Stimulated activated CD4-positive, alpha-beta T cell treated with anti-CD3 and anti-CD28 coated beads, TNF-alpha, amount 100 ng/mL, for 1 hour (primary cell): ENCODE data around the gene SAP30.

ENCODE experiments used
- DNase-seq, 3 donors: peaks; one replicate each; pipeline ENCODE4 v3.0.0-alpha.2; 2020; ENCODE audit warnings: low read depth in 3 of 3, low spot score in 1 of 3

SAP30 gene, protein sequence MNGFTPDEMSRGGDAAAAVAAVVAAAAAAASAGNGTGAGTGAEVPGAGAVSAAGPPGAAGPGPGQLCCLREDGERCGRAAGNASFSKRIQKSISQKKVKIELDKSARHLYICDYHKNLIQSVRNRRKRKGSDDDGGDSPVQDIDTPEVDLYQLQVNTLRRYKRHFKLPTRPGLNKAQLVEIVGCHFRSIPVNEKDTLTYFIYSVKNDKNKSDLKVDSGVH

GRCh38 chr4:173370477-173371291 is at the start of gene SAP30:
SAP30 (plus strand) TSS chr4:173370954; CDS start chr4:173371183, 229 bp downstream.
- DNase-seq: peak; percentile 91 to 95 (median 95)

- DNase-seq: no peak
Observed at GRCh38 chr4:173325007-173325736, 45.6 kb upstream of the SAP30 start.

GRCh38 chr4:173328236-173328901 is 42.4 kb upstream of the SAP30 start:
- DNase-seq: no peak

- no peak for DNase-seq
Observed at GRCh38 chr4:173330590-173330989, 40.2 kb upstream of the SAP30 start.

- no peak for DNase-seq
Observed at GRCh38 chr4:173332021-173332487, 38.7 kb upstream of the SAP30 start.

DNA sequence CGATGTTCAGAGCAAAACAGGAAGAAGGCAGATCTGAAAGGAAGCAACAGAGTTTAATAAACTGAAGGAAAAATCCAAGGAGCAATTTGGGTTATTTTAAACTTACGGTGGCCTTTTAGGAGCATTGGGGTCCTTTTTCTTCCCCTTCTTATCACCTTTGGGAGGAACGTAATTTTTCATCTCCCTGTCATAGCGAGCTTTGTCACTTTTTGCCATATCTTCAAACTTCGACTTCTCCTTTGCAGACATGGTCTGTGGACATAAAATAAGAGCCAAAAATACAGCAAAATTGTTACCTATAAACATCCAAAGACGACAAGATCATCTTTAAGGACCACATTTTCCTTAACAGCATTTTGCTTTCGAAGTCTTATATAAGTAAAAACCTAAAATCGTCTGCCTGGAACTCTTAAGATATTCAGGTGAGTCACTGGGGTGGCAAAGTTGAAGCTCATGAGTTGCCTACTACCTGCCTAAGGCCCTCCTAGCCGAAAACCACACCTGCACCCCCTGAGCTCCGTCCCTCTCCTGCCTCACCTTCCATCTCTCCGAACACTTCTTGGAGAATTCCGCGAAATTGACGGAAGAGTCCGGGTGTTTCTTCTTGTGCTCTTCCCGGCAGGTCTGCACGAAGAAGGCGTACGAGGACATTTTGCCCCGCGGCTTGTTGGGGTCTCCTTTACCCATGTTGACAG is 37.6 kb upstream of the SAP30 start:
- DNase-seq: no peak

GRCh38 chr4:173333658-173334084 is 37.1 kb upstream of the SAP30 start:
- DNase-seq: peak in 2 of 3 donors; percentile 11 to 34

GRCh38 chr4:173334085-173334890 is 36.5 kb upstream of the SAP30 start, which contains the start of gene HMGB2:
HMGB2 (minus strand) TSS chr4:173334358; CDS start chr4:173333649, 709 bp downstream.
- peak; percentile 98 to 99 (median 98) for DNase-seq

DNA sequence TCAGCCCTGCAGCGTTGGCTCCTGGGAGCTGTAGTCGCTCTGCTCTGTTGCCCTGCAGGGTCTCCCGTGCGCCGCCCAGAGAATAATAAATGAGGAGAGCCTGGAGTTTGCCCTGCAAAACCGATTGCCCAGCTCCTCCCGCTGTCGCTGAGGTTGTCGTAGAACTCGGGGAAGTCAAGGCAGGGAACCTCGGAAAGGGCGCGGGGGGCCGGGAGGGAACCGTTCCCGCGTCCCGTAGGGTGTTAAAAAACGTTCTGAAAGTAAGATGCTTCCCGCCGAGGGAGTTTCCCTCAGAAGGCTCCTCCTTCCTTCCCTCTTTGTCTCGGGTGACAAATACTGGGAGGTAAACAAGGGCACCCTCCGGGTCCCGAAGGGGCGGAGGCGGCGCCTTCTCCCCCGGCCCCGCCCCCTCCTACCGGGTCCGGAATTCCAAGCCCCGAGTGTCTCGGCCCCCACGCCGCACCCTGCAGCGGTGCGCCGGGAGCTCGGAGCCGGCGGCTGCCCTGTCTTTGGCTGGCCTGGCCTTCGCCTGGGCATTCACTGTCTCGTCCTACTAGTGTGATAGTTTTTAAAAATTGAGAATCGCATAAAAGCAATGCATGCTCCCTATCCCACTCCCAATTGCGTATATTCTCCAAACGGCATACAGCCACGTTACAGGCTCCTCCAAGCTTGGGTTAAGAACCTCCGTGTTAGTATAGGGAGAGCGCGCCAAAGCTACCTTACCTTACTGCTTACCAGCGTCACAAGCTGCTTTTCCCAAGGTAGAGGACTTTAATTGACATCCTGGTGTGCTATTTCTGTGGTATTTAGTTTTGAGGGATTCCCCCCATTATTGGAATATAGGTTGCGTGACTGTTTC is 35.6 kb upstream of the SAP30 start:
- no peak for DNase-seq

DNA sequence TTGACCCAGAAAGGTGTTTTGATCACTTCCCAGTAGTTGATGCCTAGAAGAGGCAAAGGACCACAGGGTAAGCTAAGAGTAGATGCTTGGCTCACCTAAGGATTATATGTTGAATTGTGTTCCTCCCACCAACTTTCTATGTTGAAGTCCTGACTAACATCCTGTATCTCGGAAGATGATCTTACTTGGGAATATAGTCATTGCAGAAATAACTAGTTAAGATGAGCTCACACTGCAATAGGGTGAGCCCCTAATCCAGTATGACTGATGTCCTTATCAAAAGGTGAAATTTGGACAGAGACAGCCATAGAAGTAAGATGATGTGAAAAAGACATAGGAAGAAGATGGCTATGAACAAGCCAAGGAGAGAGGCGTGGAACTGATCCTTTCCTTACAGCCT is 33.3 kb upstream of the SAP30 start:
- DNase-seq: no peak

- no peak for DNase-seq
Observed at GRCh38 chr4:173343832-173344397, 26.8 kb upstream of the SAP30 start.

DNA sequence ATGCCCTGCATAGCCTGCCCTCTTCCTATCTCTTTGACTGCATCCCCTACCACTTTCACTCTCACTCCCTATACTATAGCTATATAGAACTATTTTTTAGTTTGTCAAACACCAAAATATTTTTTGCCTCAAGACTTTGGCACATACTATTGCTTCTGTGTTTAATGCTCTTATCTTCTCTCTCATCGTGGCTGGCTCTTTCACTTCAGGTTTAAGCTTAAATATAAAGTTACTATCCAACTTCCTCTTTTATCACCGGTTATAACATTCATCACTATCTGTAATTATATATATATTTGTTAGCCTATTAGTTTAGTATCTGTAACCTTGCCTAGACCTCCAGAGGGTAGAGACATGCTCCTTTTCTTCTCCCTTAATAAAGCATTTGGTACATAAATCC is 25.1 kb upstream of the SAP30 start:
- DNase-seq: no peak

DNA sequence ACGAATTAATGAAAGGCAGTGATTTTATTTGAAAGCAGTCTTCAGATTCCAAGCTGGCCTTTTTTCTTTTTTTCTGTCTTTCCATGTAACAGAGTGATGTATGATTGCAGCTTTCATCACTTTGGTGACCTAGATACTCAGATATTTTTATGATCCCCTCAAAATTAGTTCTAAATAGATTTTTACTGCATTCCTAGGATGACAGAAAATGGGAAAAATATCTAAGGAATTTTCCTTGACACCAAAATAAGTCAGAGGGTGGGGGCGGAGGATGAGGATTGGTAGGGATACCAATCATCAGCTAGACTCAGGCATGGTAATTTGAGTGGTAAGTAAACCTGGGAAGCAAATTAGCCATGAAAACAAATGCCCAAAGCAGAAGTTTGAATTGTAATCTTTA is 24.7 kb upstream of the SAP30 start:
- no peak for DNase-seq

GRCh38 chr4:173347467-173347866 is 23.3 kb upstream of the SAP30 start:
- no peak for DNase-seq

DNA sequence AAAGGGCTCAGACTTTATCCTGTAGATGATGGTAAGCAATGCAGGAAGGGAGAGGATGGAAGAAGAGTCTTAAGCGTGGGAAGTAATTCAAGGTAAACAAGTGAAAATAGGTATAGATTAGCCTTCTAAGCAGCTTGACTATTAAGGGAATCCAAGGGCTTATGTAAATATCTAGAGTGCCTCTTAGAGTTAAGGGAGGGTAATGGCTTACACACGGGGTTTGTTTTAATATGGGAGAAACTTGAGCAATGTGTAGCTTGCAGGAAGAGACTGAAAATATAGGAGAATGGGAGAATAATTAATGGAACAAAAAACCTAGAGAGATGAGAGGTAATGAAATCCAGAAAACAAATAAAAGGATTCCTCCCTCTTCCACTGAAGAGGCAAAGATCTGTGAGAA is 12.8 kb upstream of the SAP30 start:
- DNase-seq: no peak

DNA sequence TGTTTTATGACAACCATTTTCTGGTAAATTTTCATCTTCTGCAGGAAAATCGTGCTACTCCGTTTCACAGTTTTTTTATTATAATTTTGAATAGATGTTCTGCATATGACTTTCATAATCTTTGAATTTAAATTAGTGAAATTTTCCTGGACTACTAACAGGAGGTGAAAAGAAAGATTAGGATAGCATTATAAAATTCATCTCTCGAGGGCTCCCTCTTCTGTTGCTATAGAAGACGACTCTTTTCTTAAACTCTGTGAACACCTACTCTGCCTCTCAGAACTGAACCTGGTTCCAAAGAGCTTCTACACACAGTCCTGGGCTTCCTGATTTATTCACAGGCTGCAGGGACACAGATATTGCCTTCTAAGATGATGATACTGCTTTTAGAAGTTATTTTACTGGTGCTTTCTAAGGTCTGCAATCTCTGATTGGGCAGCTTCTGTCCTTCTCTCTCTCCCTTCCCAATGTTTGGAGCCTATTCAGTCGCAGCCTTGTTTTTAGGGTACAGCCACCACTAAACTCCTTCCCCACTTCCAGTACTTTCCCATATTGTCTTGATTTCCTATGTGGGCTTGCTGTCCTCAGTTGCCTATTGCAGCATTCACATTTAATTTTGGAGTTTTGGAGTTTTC is 10.1 kb upstream of the SAP30 start:
- no peak for DNase-seq

DNA sequence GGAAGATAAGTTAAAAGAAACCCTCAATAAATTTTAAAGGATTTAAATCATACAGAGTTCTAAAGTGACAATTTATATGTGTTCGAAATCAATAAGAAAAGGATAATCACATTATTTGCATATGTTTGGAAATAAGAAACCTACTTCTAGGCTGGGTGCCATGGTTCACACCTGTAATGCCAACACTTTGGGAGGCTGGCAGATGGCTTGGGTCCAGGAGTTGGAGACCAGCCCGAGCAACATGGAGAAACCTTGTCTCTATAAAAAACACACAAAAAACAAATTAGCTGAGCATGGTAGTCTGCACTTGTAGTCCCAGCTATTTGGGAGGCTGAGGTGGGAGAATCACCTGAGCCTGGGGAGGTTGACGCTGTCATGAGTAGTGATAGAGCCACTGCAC is 8.1 kb upstream of the SAP30 start:
- DNase-seq: no peak
